Activated CD4-positive, CD25-positive, alpha-beta regulatory T cell (primary cell): ENCODE data around the gene MS4A15.

Source experiments
- DNase-seq, 4 experiments: peaks; one replicate each; lab custom pipeline; 2025; lab: John Stamatoyannopoulos, UW

MS4A15 gene

DNA sequence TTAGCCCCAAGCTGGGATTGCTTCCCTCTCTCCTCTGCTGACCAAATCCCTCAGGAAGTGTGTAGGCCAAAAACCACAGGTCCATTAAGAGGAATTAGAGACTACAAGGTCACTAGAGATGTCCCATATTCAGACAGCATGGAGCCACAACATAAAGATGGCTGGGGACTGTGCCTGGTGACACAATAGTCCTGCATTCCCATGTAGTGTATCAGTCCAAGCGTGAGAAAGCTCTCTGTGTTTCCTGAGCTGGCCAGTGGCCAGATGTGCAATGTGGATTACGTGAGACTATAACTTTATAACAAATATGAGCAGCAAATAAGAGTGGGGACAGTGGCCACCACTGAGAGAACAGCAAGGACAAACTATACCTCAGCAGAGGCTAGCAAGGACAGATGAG lies 20.9 kb downstream of the MS4A15 start:
- no peak for DNase-seq

DNA sequence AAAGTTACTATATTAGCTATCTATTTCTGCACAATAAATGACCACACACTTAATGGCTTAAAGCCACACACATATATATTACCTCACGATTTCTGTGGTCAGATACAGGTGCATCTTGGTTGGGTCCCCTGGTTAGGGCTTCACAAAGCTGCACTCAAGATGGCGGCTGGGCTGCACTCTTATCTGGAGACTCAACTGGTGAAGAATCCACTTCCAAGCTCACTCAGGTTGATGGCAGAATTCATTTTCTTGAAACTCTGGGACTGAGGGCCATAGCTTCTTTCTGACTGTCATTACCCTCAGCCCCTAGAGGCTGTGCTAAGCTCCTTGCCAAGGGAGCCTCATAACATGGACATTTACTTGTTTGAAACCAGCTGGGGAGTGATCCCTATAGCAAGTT lies 23.4 kb downstream of the MS4A15 start:
- DNase-seq = no peak

DNA sequence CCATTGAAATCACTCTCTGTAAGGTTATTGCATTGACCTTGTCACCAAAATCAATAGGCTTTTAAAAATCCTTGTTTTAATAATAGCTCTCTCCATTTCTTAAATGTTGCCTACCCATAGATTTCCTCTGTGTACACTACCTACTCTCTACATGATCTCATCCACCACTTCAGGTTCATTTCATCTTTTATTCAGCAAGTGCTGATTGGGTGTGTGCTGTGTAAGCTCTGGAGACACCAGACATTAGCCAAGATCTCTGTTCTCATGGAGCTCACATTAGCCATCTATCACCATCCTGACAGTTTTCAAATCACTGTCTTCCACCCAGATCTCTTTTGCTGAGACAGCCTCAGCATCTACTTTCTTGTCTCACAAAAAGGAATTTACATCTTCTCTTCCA lies 24.1 kb downstream of the MS4A15 start:
- DNase-seq = no peak

- no peak for DNase-seq
Observed at GRCh38 chr11:60781286-60781980, 24.8 kb downstream of the MS4A15 start.

DNA sequence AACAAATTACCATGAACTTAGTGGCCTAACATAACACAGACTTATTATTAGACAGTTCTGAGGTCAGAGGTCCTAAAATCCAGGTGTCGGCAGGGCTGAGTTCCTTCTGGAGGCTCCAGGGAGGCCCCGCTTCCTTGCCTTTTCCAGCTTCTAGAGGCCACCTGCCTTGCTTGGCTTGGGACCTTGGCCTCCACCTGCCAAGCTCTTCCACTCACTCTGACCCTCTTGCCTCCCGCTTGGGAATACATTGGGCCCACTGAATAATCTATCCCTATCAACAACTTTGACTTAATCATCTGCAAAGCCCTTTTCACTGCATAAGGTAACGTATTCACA lies 25.3 kb downstream of the MS4A15 start:
- DNase-seq = no peak

DNA sequence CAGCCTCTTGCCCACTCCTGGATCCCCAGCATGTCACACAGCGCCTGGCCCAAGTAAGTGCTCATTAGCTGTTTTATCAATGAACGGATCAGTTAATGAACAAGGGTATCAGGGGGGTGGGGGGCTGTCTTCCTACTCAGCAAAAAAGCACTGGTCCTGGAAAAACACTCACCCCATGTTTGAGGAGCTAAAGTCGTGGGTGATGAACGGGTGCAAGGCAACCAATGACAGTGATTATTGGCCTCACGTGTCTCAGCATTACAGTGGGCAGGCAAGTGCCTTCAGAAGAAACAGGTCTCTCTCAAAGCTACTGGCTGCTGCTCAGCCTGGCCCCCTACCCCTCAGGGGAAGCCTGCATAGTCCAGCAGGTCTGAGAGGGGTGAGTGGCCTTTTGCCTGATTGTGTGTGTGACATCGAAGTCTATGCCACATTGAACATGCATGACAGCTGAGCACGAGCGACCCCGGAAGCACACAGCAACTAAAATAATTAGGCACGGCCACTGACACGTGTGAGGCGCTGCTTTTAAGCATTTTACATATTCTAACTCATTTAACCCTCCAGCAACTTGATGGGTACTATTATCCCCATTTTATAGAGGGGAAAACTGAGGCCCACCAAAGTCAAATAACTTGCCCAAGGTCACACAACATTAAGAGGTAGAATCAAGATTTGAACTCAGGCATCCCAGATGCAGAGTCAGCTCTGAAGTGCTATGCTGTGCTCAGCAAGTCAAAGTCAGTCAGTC lies 25.9 kb downstream of the MS4A15 start:
- no peak for DNase-seq

GRCh38 chr11:60783141-60783484 lies 26.4 kb downstream of the MS4A15 start:
- no peak for DNase-seq

DNA sequence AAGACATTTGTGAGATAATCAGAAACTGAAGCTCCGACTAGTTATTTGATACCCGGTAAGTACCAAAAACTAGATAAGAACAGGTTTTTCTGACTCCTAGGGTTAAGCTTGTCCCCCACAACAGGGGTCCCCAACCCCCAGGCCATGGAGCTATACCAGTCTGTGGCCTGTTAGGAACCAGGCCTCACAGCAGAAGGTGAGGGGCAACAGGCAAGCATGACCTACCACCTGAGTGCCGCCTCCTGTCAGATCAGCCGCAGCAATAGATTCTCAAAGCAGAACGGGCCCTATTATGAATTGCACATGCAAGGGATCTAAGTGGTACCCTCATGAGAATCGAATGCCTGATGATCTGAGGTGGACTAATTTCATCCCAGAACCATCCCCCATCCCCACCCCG lies 27.2 kb downstream of the MS4A15 start:
- no peak for DNase-seq

- DNase-seq = no peak
Observed at GRCh38 chr11:60785136-60785535, 28.5 kb downstream of the MS4A15 start, which contains the start of gene MS4A10. Gene MS4A10, plus strand, starts transcription at chr11:60785333. Its CDS starts 5,003 bp downstream, at chr11:60790336.

GRCh38 chr11:60785806-60786361 lies 29.2 kb downstream of the MS4A15 start:
- no peak for DNase-seq

GRCh38 chr11:60786811-60787567 lies 30.3 kb downstream of the MS4A15 start:
- no peak for DNase-seq

- DNase-seq = no peak
Observed at GRCh38 chr11:60788401-60789125, 31.9 kb downstream of the MS4A15 start.

GRCh38 chr11:60790726-60791125 lies 34.1 kb downstream of the MS4A15 start:
- DNase-seq = no peak

DNA sequence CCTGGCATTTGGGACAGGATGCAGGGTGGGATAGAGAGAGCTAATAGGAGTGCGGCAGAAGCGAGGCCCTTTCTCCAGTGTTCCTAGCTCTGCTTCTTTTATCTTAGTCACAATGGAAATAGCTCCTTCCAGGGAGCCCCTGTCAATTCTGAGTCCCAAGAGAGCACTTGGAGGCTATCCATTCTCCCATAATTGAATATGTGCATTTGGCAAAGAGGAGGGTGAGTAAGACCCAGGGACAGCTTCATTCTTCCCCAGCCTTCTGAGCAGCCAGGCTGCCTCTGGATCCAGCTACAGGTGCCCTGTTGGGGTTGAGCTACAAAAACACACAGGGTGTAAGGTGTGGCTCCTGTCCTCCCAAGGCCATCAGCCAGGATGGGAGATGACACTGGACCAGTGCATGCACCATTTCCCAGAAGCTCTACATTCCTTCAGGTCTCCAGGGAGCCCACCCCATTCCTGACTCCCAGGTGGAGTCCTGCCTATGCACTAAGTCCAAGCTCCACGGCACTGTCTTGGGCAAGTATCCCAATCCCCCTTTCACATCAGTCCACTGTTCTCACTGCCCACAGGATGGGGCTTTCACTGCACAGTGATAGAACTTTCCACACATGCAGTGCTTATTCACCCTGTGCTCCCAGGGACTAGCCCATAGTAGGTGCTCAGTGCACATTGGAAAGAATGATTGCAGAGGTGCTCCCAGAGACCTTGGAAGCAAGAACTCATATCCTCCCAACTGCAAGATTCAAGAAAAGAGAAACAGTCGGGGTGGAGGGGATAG lies 34.7 kb downstream of the MS4A15 start:
- DNase-seq = no peak

GRCh38 chr11:60792521-60792920 lies 35.9 kb downstream of the MS4A15 start:
- no peak for DNase-seq

- no peak for DNase-seq
Observed at GRCh38 chr11:60795291-60795690, 38.6 kb downstream of the MS4A15 start.

DNA sequence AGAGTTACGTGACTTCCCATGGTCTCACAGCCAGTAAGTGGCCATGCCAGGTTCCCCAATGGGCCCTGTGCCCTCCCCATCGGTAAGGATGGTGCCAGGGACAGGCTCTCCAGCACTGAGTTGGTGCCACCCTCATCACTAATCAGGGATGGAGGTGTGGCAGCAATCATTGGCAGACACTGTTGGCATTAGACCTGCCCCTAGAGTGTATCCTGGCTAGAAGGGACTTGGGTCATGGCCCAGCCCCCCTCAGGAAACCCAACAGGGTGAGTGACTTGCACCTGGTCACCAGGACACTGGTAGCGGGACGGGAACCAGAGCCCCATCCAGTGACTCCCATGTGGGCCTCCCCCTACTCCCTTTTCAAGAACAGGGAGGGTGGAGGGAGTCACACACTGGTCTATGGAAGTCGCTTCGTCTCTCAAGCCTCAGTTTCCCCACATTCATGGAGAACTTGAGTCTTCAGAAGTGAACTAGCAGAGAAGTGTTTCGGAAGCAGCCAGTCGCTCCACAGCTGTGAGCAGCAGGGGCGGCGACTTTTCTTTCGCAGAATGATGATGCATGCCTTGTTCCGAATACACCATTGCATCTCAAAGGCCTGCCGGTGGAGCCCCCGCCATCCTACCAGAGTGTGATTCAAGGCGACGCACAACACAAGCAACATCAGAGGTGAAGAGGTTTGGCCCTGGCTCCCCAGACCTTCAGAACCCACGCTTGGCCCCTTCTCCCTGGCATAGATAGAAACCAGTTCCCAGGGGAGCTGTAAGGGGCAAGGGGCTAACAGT lies 41.4 kb downstream of the MS4A15 start:
- DNase-seq = no peak

GRCh38 chr11:60798631-60799030 lies 42.0 kb downstream of the MS4A15 start:
- no peak for DNase-seq

DNA sequence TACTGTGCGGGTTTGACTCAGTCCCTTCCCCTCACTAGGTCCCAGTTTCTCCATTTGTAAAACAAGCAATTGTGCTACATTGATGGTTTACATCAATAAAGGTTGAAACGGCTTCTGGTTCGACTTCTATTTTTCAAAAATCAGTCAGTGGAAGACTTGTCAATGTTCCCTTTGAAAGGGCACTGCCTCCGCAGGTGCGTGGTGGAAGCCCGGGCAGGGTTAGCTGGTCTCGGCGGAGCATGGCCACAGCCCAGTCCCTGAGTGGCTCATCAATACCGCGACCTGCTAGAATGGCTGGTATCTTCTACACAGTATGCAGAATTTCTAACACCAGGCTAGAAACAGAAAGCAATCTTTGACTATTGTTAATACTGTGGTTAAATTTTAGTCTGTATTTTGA lies 44.5 kb downstream of the MS4A15 start:
- DNase-seq = no peak

DNA sequence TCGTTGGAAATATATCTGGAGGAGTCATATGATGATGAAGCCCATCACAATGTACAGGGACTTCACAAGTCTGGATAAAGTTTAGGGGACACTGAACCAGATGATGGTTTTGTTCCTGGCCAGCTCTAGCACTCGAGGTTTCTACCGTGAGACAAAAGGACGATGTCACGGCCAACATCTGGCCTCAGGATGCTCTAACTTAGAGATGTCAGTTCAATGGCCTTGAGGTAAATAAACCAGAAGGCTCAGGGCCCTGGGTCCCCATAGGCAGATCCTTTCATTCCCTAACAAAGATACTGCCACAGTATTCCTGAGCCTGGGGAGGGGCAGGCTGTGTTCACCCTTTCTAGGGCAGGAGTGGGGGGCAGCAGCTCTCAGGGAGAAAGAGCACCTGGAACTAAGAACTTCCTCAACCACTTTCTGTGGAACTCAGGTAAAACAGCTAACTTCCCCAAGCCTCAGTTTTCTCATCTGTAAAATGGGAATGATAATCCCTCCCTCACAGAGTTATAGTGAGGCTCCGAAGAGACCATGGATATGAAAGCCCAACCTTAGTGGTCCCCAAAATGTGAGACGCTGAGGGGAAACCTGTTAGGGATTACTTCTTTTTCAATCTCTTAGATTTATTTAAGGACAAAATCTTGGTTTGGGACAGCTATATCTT lies 46.7 kb downstream of the MS4A15 start:
- DNase-seq = no peak
